PC-9 (cell line): ENCODE measurements around the gene MAGEA9B. TPM values are rescaled to one million over a fixed set of nuclear protein-coding genes. Genes with fewer than 3 reads are reported as not detected.

Experiments
- BruUV-seq: library from RNA; stranded (reverse); fragments of 400-500 nt; replicated peaks from 2 replicates; lab custom pipeline; 2021; lab: Mats Ljungman, UMichigan
- CTCF ChIA-PET: fragments of 300-600 bp; sonication (Branson Sonifier 250); formaldehyde crosslinking; loops from one replicate; lab custom pipeline; 2022; ENCODE audit warnings: antibody characterized with exemption; lab: Charles Lee
- POLR2A ChIA-PET: fragments of 300-600 bp; sonication (Branson Sonifier 250); formaldehyde crosslinking; loops from one replicate; lab custom pipeline; 2022; ENCODE audit warnings: antibody characterized with exemption; ENCODE audit not compliant: unreplicated experiment; lab: Charles Lee
- DNase-seq, 2 experiments: peaks; one replicate each; pipeline versions ENCODE4 v3.0.0 to v3.0.0-alpha.2; 2015 to 2022; ENCODE audit warnings: mixed read lengths in 1 of 2
- H2AFZ ChIP-seq: fragments of 200-600 bp; sonication (generic); 2 replicates; pipeline ENCODE4 v1.8.1; 2017; ENCODE audit warnings: antibody characterized with exemption
- H3F3A ChIP-seq: fragments of 200-600 bp; sonication (generic); 2 replicates; pipeline ENCODE4 v1.8.1; 2017; ENCODE audit warnings: antibody characterized with exemption, mild to moderate bottlenecking, low read depth; ENCODE audit not compliant: insufficient read depth
- H3K27ac ChIP-seq: fragments of 200-600 bp; sonication (generic); 2 replicates; pipeline ENCODE4 v1.6.1; 2016; ENCODE audit warnings: mixed run types
- H3K27me3 ChIP-seq: fragments of 200-600 bp; sonication (generic); 2 replicates; pipeline ENCODE4 v1.6.1; 2016; ENCODE audit warnings: low read depth, mixed run types; ENCODE audit not compliant: insufficient read depth
- H3K36me3 ChIP-seq: fragments of 200-600 bp; sonication (generic); 2 replicates; pipeline ENCODE4 v1.6.1; 2016; ENCODE audit warnings: low read depth, mixed run types
- H3K4me1 ChIP-seq: fragments of 200-600 bp; sonication (generic); replicated peaks from 2 replicates; pipeline ENCODE4 v1.6.1; 2016; ENCODE audit warnings: mixed run types; ENCODE audit not compliant: insufficient read depth
- H3K4me2 ChIP-seq: fragments of 200-600 bp; sonication (generic); 2 replicates; pipeline ENCODE4 v1.6.1; 2017; ENCODE audit warnings: mixed run types
- H3K4me3 ChIP-seq: fragments of 200-600 bp; sonication (generic); 2 replicates; pipeline ENCODE4 v1.6.1; 2016; ENCODE audit warnings: mixed run types
- H3K79me2 ChIP-seq: fragments of 200-600 bp; sonication (generic); 2 replicates; pipeline ENCODE4 v1.6.1; 2017; ENCODE audit warnings: low read depth, mixed run types
- H3K9me2 ChIP-seq: fragments of 200-600 bp; sonication (generic); 2 replicates; pipeline ENCODE4 v1.8.1; 2017; ENCODE audit warnings: mild to moderate bottlenecking; ENCODE audit not compliant: insufficient read depth
- H3K9me3 ChIP-seq: fragments of 200-600 bp; sonication (generic); 2 replicates; pipeline ENCODE4 v1.8.1; 2016; ENCODE audit warnings: low read depth; ENCODE audit not compliant: insufficient read depth
- H4K20me1 ChIP-seq: fragments of 200-600 bp; sonication (generic); 2 replicates; pipeline ENCODE4 v1.8.1; 2017; ENCODE audit not compliant: insufficient read depth
- EZH2 ChIP-seq: fragments of 200-600 bp; sonication (generic); IDR thresholded peaks from 2 replicates; pipeline ENCODE4 v1.8.0; 2017; ENCODE audit warnings: antibody characterized with exemption, low read depth
- intact Hi-C: fragments of 100-400 bp; cut with micrococcal nuclease; formaldehyde crosslinking; loops from one replicate; pipeline ENCODE4 v1.10.0; 2022; ENCODE audit not compliant: unreplicated experiment
- total RNA-seq: library from RNA; stranded (reverse); gene quantifications from 2 replicates; pipeline ENCODE4 v1.2.3, GENCODE V29; 2021
- TF ChIP-seq, protein P1 (sequence below): fragments of 200-600 bp; sonication (generic); conservative IDR thresholded peaks from 2 replicates; pipeline ENCODE4 v1.6.1; 2017; ENCODE audit warnings: mixed run types, antibody characterized with exemption, mild to moderate bottlenecking, moderate library complexity

The MAGEA9B gene
- total RNA-seq, 1 experiment from 2014 or later = not detected

GRCh38 chrX:149572743-149573142 is 14.5 kb downstream of the MAGEA9B start:
- no peak overlapping the region for H3K27ac ChIP-seq
- H3K27me3 ChIP-seq = no peaks in the 10 kb centered on the region
- no peak for TF ChIP-seq EZH2
- TF ChIP-seq, protein P1, sequence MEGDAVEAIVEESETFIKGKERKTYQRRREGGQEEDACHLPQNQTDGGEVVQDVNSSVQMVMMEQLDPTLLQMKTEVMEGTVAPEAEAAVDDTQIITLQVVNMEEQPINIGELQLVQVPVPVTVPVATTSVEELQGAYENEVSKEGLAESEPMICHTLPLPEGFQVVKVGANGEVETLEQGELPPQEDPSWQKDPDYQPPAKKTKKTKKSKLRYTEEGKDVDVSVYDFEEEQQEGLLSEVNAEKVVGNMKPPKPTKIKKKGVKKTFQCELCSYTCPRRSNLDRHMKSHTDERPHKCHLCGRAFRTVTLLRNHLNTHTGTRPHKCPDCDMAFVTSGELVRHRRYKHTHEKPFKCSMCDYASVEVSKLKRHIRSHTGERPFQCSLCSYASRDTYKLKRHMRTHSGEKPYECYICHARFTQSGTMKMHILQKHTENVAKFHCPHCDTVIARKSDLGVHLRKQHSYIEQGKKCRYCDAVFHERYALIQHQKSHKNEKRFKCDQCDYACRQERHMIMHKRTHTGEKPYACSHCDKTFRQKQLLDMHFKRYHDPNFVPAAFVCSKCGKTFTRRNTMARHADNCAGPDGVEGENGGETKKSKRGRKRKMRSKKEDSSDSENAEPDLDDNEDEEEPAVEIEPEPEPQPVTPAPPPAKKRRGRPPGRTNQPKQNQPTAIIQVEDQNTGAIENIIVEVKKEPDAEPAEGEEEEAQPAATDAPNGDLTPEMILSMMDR = no peak
- no peaks in the 10 kb centered on the region for H3K9me3 ChIP-seq
- peaks cover 16% of the 10 kb centered on the region for H3K4me1 ChIP-seq
- no peak overlapping the region for H3K4me3 ChIP-seq
- no peaks in the 10 kb centered on the region for H3K9me2 ChIP-seq
- no peak overlapping the region for H2AFZ ChIP-seq
- no peaks in the 10 kb centered on the region for H3K36me3 ChIP-seq
- no peaks in the 10 kb centered on the region for H3K79me2 ChIP-seq
- no TSS peak for BruUV-seq
- H3K4me2 ChIP-seq = no peak overlapping the region
- no peaks in the 10 kb centered on the region for H4K20me1 ChIP-seq
- ChIA-PET CTCF (no interaction called here), POLR2A (no interaction called here)
- intact Hi-C loops = no loop called here
- peaks cover 15% of the 10 kb centered on the region for H3F3A ChIP-seq
- peak in 1 of 2 experiments; percentile 17 for DNase-seq

DNA sequence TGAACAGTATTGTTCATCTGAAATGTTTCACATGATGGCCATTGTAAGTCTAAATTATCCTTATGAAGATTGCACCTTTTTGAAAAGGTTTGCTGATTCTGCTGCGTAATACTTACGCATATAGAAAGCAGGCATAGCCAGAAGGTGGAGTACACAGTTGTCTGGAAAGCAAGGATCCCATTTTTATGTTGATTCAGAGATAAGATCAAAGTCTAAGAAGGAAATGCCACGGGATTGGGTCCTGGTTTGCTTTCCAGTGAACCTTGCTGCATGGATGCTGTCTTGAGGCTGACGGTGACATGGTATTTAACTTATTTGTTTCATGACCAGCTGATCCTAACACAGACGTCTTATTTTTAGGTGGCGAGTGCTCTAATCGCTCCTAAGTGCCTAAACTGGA is 15.5 kb downstream of the MAGEA9B start:
- Histone ChIP-seq H3K36me3 (no peaks in the 10 kb centered on the region), H3K4me1 (peaks cover 16% of the 10 kb centered on the region), H3K79me2 (no peaks in the 10 kb centered on the region), H3F3A (peaks cover 15% of the 10 kb centered on the region), H3K27ac (no peak overlapping the region), H3K9me2 (no peaks in the 10 kb centered on the region), H3K4me3 (no peak overlapping the region), H3K4me2 (no peak overlapping the region), H3K27me3 (no peaks in the 10 kb centered on the region), H4K20me1 (no peaks in the 10 kb centered on the region), H3K9me3 (no peaks in the 10 kb centered on the region), H2AFZ (no peak overlapping the region)
- no TSS peak for BruUV-seq
- ChIA-PET CTCF (no interaction called here), POLR2A (no interaction called here)
- DNase-seq = peak in 1 of 2 experiments; percentile 33
- TF ChIP-seq, protein P1 = no peak
- no peak for TF ChIP-seq EZH2
- intact Hi-C loops = no loop called here

GRCh38 chrX:149570668-149571067 is 16.6 kb downstream of the MAGEA9B start:
- Histone ChIP-seq H3K9me2 (no peaks in the 10 kb centered on the region), H3K27me3 (no peaks in the 10 kb centered on the region), H2AFZ (no peak overlapping the region), H3K36me3 (no peaks in the 10 kb centered on the region), H3K4me2 (peak overlapping the region; percentile 22), H3F3A (peaks cover 15% of the 10 kb centered on the region), H3K27ac (no peak overlapping the region), H4K20me1 (no peaks in the 10 kb centered on the region), H3K79me2 (no peaks in the 10 kb centered on the region), H3K4me1 (peaks cover 16% of the 10 kb centered on the region), H3K4me3 (no peak overlapping the region), H3K9me3 (no peaks in the 10 kb centered on the region)
- BruUV-seq = no TSS peak
- intact Hi-C loops = no loop called here
- TF ChIP-seq, protein P1 = no peak
- TF ChIP-seq EZH2 = no peak
- DNase-seq = peak; percentile 14 to 95
- ChIA-PET CTCF (no interaction called here), POLR2A (interaction anchor here (0.6 to 0.7 kb wide), 2 partner anchors 30 to 32 kb away, joined by 4 to 8 read pairs; partner anchors contain the start of gene EOLA1)
